HEK293T (cell line): ENCODE results near the gene TNFSF12.

Experiments
- ARNT ChIP-seq: fragments of 450-650 bp; IDR thresholded peaks from 2 replicates; pipeline ENCODE4 v1.6.1; 2017; ENCODE audit warnings: mild to moderate bottlenecking
- BHLHE40 ChIP-seq: fragments of 450-650 bp; IDR thresholded peaks from 2 replicates; pipeline ENCODE4 v1.6.1; 2016; ENCODE audit warnings: mild to moderate bottlenecking, moderate library complexity, borderline replicate concordance
- CTBP1 ChIP-seq: fragments of 450-650 bp; IDR thresholded peaks from 2 replicates; pipeline ENCODE4 v1.6.1; 2016; ENCODE audit warnings: borderline replicate concordance
- ELF4 ChIP-seq: fragments of 450-650 bp; IDR thresholded peaks from 2 replicates; pipeline ENCODE4 v1.6.1; 2017; ENCODE audit warnings: antibody characterized with exemption
- FOXA1 ChIP-seq: fragments of 450-650 bp; IDR thresholded peaks from 2 replicates; pipeline ENCODE4 v1.6.1; 2016; ENCODE audit warnings: mild to moderate bottlenecking
- FOXK2 ChIP-seq: fragments of 450-650 bp; IDR thresholded peaks from 2 replicates; pipeline ENCODE4 v1.6.1; 2016; ENCODE audit warnings: mild to moderate bottlenecking
- FOXM1 ChIP-seq: fragments of 450-650 bp; IDR thresholded peaks from 2 replicates; pipeline ENCODE4 v1.6.1; 2017; ENCODE audit warnings: mild to moderate bottlenecking, borderline replicate concordance
- HDGF ChIP-seq: fragments of 450-650 bp; IDR thresholded peaks from 2 replicates; pipeline ENCODE4 v1.6.1; 2017; ENCODE audit warnings: antibody characterized with exemption, borderline replicate concordance
- L3MBTL2 ChIP-seq: fragments of 450-650 bp; conservative IDR thresholded peaks from 2 replicates; pipeline ENCODE4 v1.6.1; 2016; ENCODE audit warnings: mild to moderate bottlenecking
- NFRKB ChIP-seq: fragments of 450-650 bp; IDR thresholded peaks from 2 replicates; pipeline ENCODE4 v1.6.1; 2016; ENCODE audit warnings: mild to moderate bottlenecking, moderate library complexity
- SP1 ChIP-seq: fragments of 450-650 bp; IDR thresholded peaks from 2 replicates; pipeline ENCODE4 v1.6.1; 2017
- SUZ12 ChIP-seq: fragments of 450-650 bp; IDR thresholded peaks from 2 replicates; pipeline ENCODE4 v1.6.1; 2016; ENCODE audit warnings: mild to moderate bottlenecking
- TARDBP ChIP-seq: fragments of 450-650 bp; IDR thresholded peaks from 2 replicates; pipeline ENCODE4 v1.6.1; 2016
- TF ChIP-seq, protein P1 (sequence below): fragments of 450-650 bp; IDR thresholded peaks from 2 replicates; pipeline ENCODE4 v1.6.1; 2016

DNA sequence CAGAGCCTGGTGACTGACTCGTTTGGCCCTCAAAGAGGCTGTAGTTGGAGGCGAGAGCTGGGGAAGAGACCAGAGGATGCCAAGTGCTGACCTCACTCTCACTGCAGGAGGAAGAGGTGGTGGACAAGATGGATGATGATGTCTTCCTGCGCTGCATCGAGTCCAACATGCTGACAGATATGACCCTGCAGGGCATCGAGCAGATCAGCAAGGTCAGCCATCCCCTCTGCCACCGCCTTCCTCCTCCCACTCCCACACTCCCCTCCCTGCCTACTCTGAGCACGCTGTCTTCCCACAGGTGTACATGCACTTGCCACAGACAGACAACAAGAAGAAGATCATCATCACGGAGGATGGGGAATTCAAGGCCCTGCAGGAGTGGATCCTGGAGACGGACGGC lies 37.8 kb upstream of the TNFSF12 start:
- TF ChIP-seq SP1 (no peak), FOXM1 (no peak), HDGF (no peak), BHLHE40 (no peak), NFRKB (no peak), CTBP1 (no peak), FOXA1 (no peak), FOXK2 (no peak), TARDBP (no peak), ELF4 (no peak), SUZ12 (no peak), ARNT (no peak), L3MBTL2 (no peak)
- TF ChIP-seq, protein P1, sequence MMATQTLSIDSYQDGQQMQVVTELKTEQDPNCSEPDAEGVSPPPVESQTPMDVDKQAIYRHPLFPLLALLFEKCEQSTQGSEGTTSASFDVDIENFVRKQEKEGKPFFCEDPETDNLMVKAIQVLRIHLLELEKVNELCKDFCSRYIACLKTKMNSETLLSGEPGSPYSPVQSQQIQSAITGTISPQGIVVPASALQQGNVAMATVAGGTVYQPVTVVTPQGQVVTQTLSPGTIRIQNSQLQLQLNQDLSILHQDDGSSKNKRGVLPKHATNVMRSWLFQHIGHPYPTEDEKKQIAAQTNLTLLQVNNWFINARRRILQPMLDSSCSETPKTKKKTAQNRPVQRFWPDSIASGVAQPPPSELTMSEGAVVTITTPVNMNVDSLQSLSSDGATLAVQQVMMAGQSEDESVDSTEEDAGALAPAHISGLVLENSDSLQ, result no peak
